RCC 7860 (cell line): ENCODE measurements around the gene RAB26.
"Not testable (repeated sequence)": the region's sequence is repeated elsewhere in the genome, so short reads cannot be mapped to it uniquely, and the experiment has no call there.

Experiments used
- DNase-seq: peaks from one replicate; pipeline ENCODE4 v3.0.0-alpha.2; 2015; ENCODE audit warnings: low spot score
- FAIRE-seq: peaks from 2 replicates; lab custom pipeline; 2012; peaks lifted over from hg19 to GRCh38; lab: Jason Lieb, UNC

The RAB26 gene

GRCh38 chr16:2194166-2194834 lies 45.9 kb downstream of the RAB26 start:
- DNase-seq (peak; percentile 45), FAIRE-seq (no peak)

DNA sequence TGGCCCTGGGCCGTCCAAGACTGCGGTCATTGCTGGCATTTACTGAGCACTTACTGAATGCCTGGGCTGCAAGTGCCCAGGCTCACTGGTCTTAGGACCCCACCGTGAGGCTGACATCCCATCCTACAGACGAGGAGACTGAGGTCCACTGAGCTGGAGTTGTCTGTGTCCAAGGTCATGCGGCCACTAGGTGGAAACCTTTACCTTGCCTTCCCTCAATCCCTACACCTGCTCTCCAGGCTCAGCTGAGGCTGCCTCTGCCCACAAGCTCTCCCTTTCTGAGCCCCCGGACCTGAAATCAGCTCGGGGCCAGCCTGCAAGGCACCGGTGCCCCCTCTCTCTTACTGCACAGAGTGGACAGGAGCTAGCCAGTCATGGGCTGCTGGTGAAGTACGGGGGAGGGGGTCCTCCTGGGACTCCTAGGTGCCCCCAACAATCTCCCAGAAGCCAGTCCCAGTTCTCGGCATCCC lies 46.5 kb downstream of the RAB26 start:
- FAIRE-seq (no peak), DNase-seq (peak; percentile 57)

DNA sequence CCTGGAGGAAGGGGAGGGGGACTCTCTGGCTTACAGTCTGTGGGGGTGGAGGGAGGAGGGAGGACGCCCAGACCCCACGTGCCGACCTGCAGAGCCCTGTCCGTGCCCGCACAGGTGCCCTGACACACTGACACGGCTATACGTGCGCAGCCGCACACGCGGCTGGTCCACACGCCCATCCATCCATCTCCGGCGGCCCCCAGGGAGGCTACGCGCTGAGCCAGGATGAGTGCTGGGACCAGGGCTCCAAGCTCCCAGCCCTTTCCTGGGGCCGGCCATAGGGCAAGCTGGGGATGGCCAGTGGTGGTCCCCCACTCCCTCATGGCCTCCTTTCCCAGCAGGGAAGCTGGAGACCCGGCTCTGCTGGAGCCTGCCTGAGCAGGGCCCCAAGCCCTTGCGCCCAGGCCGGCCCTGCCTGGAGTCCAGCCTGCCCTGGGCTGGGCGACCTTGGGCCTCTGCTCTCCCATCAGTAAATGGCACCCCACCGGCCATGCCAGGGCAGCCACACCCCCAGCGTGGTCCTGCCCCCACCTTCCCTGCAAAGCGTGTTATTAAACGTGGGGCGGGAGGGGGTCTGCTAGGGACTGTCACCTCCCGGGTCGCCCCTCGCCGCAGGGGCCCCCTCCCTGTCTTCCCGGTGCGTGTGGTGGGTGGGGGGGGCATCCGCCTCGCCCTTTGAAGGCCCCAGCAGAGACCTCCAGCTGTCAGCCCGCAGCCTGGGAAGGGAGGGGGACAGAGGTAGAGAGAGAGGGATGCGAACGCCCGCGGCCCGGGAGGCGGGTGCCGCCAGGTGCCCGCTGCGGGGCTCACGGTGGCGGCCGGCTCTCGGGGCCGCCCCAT lies 47.1 kb downstream of the RAB26 start:
- no peak for DNase-seq
- no peak for FAIRE-seq

GRCh38 chr16:2196162-2196980 lies 47.9 kb downstream of the RAB26 start, which contains the start of gene CASKIN1:
Gene CASKIN1, minus strand, starts transcription at chr16:2196605. Its CDS starts 173 bp downstream, at chr16:2196432.
- DNase-seq (no peak), FAIRE-seq (no peak)

DNA sequence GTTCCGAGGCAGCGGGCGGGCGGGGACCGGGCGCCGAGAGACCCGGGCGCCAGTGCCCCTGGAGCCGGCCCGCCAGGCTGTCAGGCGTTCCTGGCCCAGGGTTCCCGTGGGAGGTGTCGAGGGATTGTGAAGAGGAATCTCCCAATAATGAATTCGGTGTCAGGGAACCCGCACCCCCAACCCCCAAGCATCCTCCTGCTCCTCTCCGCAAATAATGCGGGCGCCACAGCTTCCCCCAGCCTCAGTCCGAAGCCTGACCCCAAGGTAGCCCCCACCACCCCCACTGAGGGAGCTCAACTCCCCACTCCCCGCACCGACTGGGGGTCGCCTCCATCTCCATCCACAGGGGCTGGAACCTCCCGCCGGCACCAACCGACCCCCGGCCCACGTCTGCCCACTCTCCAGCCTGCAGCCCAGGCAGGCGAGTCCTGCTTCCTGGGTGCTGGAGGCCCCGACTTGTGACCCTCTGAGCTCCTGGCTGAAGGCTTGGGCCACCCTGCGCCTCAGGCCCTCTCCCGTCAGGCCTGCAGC lies 48.6 kb downstream of the RAB26 start:
- FAIRE-seq (no peak), DNase-seq (no peak)

GRCh38 chr16:2197765-2198164 lies 49.3 kb downstream of the RAB26 start:
- DNase-seq: no peak
- FAIRE-seq: no peak

- FAIRE-seq: no peak
- DNase-seq: no peak
These were observed 49.9 kb downstream of the RAB26 start for GRCh38 chr16:2198283-2198682.

DNA sequence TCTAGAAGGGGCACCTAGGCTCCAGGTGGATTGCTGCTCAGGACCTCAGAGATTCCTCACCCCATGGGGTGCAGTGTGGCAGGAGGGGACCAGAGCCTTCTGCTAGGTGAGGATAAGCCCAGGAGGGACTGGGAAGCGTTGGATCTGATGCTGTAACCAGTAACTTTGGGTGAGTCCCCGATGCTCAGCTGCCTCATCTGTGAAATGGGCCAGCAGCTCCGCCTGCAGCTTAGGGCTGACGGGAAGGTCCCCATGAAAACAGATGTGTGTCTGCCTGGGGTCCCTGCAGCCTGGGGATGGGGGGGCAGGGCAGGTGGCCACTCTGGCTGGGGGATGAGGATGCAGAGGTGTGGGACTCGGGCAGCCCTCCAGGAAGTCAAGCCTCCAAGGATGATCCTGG lies 50.7 kb downstream of the RAB26 start:
- FAIRE-seq (no peak), DNase-seq (no peak)

DNA sequence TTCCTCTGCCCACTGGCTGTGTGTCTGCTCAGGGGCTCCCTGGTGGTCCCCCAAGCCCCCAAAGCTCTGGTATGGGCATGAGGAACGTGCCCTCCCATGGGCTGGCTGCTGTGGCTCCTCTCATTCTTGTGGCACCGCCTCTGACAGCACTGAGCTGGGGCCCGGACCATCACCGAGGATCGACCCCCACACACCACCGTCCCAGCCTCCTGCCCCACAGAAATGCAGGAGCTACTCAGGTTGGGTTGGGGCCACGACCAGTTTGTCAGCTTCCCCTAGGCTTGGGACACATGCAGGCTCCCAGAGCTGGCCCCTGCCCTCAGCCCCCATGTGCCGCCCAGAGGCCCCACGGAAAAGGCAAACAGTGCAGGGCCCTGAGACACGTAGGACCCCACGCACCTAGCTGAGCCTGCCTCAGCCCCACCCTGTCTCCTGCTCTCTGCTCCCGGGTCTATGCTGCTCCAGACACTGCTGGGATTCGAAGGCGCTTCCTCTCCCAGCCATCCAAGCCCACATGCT lies 51.3 kb downstream of the RAB26 start:
- no peak for DNase-seq
- FAIRE-seq: no peak

GRCh38 chr16:2200313-2200712 lies 51.9 kb downstream of the RAB26 start:
- no peak for FAIRE-seq
- DNase-seq: no peak

DNA sequence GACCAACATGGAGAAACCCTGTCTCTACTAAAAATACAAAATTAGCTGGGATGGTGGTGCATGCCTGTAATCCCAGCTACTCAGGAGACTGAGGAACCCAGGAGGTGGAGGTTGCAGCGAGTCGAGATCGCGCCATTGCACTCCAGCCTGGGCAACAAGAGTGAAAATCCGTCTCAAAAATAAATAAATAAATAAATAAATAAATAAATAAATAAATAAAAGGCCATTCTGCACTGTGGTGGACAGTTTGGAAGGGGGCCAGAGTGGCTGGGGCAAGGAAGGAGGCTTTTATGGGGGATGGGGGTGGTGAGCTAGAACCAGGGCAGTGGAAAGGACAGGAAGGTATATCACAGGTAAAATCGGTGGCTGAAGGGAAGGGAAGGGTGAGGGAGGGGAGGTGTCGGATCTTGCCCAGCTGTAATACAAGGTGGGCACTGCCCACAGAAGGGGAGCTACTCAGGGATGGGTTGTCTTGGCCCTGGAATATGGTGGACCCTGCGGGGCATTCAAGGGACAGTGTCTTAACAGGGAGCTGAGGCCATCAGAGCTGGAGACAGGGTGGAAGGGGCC lies 54.8 kb downstream of the RAB26 start:
- FAIRE-seq, DNase-seq: not testable (repeated sequence)
